SK-N-SH (cell line): ENCODE data around the gene GNAI1. TPM values are rescaled to one million over a fixed set of nuclear protein-coding genes. Genes with fewer than 3 reads are reported as not detected.

Source experiments
- CTCF ChIA-PET: fragments of 300-600, 350-600 bp; formaldehyde crosslinking; extraction: SDS; loops from one replicate; lab custom pipeline; 2021; lab: Yijun Ruan, JAX
- POLR2A ChIA-PET: fragments of 350-600 bp; sonication (Branson Sonifier 250); formaldehyde crosslinking; extraction: SDS; loops from one replicate; lab custom pipeline; 2020; ENCODE audit warnings: antibody characterized with exemption, inconsistent platforms; lab: Yijun Ruan, JAX
- DNase-seq: peaks from one replicate; pipeline ENCODE4 v3.0.0; 2012
- H2AFZ ChIP-seq: fragments of 200-600 bp; sonication (generic); 2 replicates; pipeline ENCODE4 v1.8.1; 2016; ENCODE audit warnings: antibody characterized with exemption, mild to moderate bottlenecking, low read depth
- H3F3A ChIP-seq: fragments of 200-600 bp; sonication (generic); replicated peaks from 2 replicates; pipeline ENCODE3; 2016; ENCODE audit warnings: antibody characterized with exemption, mild to moderate bottlenecking; ENCODE audit not compliant: insufficient read depth
- H3K27ac ChIP-seq, 2 experiments: fragments of 200-500 bp in 1 of 2; fragments of 200-600 bp in 1 of 2; sonication (Bioruptor generic) in 1 of 2; sonication (generic), shearing (Covaris generic) in 1 of 2; 2 replicates each; pipeline versions ENCODE4 v1.5.1 to v1.6.1; 2014 to 2016; ENCODE audit warnings: low read depth in 2 of 2, inconsistent platforms in 1 of 2, low read length in 1 of 2, mild to moderate bottlenecking in 1 of 2, mixed read lengths in 1 of 2
- H3K27me3 ChIP-seq: fragments of 200-600 bp; sonication (generic), shearing (Covaris generic); 2 replicates; pipeline ENCODE4 v1.6.1; 2016; ENCODE audit warnings: mixed run types; ENCODE audit not compliant: insufficient read depth
- H3K36me3 ChIP-seq, 2 experiments: fragments of 200-500 bp in 1 of 2; fragments of 200-600 bp in 1 of 2; sonication (Bioruptor generic) in 1 of 2; sonication (generic) in 1 of 2; replicated peaks in 1 of 2; 2 replicates each; pipeline versions ENCODE3 to v1.5.1; 2014 to 2016; ENCODE audit warnings: low read length in 1 of 2, mild to moderate bottlenecking in 1 of 2; ENCODE audit not compliant: insufficient read depth in 2 of 2, control insufficient read depth in 1 of 2
- H3K4me1 ChIP-seq, 2 experiments: fragments of 200-500 bp in 1 of 2; fragments of 200-600 bp in 1 of 2; sonication (Bioruptor generic) in 1 of 2; sonication (generic), shearing (Covaris generic) in 1 of 2; 2 replicates each; pipeline versions ENCODE4 v1.5.1 to v1.6.1; 2014 to 2016; ENCODE audit warnings: low read depth in 1 of 2, low read length in 1 of 2, mixed run types in 1 of 2; ENCODE audit not compliant: insufficient read depth in 2 of 2, control insufficient read depth in 1 of 2
- H3K4me2 ChIP-seq: fragments of 200-600 bp; sonication (generic), shearing (Covaris generic); 2 replicates; pipeline ENCODE4 v1.6.1; 2017; ENCODE audit warnings: mixed run types
- H3K4me3 ChIP-seq, 2 experiments: fragments of 200-500 bp in 1 of 2; fragments of 200-600 bp in 1 of 2; sonication (Bioruptor generic) in 1 of 2; sonication (generic), shearing (Covaris generic) in 1 of 2; 2 replicates each; pipeline versions ENCODE4 v1.5.1 to v1.8.1; 2014 to 2016; ENCODE audit warnings: low read depth in 2 of 2, inconsistent platforms in 1 of 2, low read length in 1 of 2, mild to moderate bottlenecking in 1 of 2, mixed read lengths in 1 of 2, moderate library complexity in 1 of 2
- H3K79me2 ChIP-seq: fragments of 200-600 bp; sonication (generic); 2 replicates; pipeline ENCODE4 v1.8.1; 2017; ENCODE audit warnings: mild to moderate bottlenecking; ENCODE audit not compliant: insufficient read depth
- H3K9ac ChIP-seq: fragments of 200-600 bp; sonication (generic); 2 replicates; pipeline ENCODE4 v1.6.1; 2017; ENCODE audit warnings: mixed run types
- H3K9me2 ChIP-seq: fragments of 200-600 bp; sonication (generic); 2 replicates; pipeline ENCODE4 v1.6.1; 2017; ENCODE audit warnings: mixed run types
- H3K9me3 ChIP-seq: fragments of 200-600 bp; sonication (generic); 2 replicates; pipeline ENCODE4 v1.6.1; 2017; ENCODE audit warnings: mixed run types, mild to moderate bottlenecking, moderate library complexity
- H4K20me1 ChIP-seq: fragments of 200-600 bp; sonication (generic); 2 replicates; pipeline ENCODE4 v1.6.1; 2017; ENCODE audit warnings: mild to moderate bottlenecking, mixed run types; ENCODE audit not compliant: insufficient read depth
- CHD2 ChIP-seq: fragments of 150-350 bp; IDR thresholded peaks from 2 replicates; pipeline ENCODE4 v1.6.1; 2018; ENCODE audit warnings: low read length; ENCODE audit not compliant: partially characterized antibody
- CTCF ChIP-seq: fragments of 200-600 bp; sonication (generic); IDR thresholded peaks from 2 replicates; pipeline ENCODE4 v1.6.1; 2017; ENCODE audit warnings: antibody characterized with exemption, mild to moderate bottlenecking, moderate library complexity
- EP300 ChIP-seq, 2 experiments: IDR thresholded peaks; 2 replicates each; pipeline versions ENCODE4 v1.4.0 to v1.6.1; 2012; ENCODE audit warnings: borderline replicate concordance in 1 of 2, low read depth in 1 of 2, low read length in 1 of 2
- EZH2phosphoT487 ChIP-seq: fragments of 200-600 bp; sonication (generic); IDR thresholded peaks from 2 replicates; pipeline ENCODE4 v1.6.1; 2017; ENCODE audit warnings: low read depth, mixed run types, mild to moderate bottlenecking, antibody characterized with exemption, moderate library complexity, borderline replicate concordance
- JUND ChIP-seq: IDR thresholded peaks from 2 replicates; pipeline ENCODE4 v1.4.0; 2012
- MEF2A ChIP-seq: IDR thresholded peaks from 2 replicates; pipeline ENCODE4 v1.4.0; 2012; ENCODE audit warnings: low read depth, borderline replicate concordance
- MXI1 ChIP-seq: IDR thresholded peaks from 2 replicates; pipeline ENCODE4 v1.6.1; 2012; ENCODE audit warnings: mild to moderate bottlenecking, low read depth, low read length, improper control_type of control experiment
- NFIC ChIP-seq: IDR thresholded peaks from 2 replicates; pipeline ENCODE4 v1.4.0; 2012; ENCODE audit warnings: borderline replicate concordance
- NRF1 ChIP-seq: IDR thresholded peaks from 2 replicates; pipeline ENCODE4 v1.6.1; 2012; ENCODE audit warnings: low read depth, mild to moderate bottlenecking, low read length
- REST ChIP-seq: IDR thresholded peaks from 2 replicates; pipeline ENCODE4 v1.6.1; 2012; ENCODE audit warnings: mild to moderate bottlenecking, low read depth, low read length, moderate library complexity
- RFX5 ChIP-seq: IDR thresholded peaks from 2 replicates; pipeline ENCODE4 v1.6.1; 2012; ENCODE audit warnings: mild to moderate bottlenecking, improper control_type of control experiment, low read length
- SIN3A ChIP-seq: IDR thresholded peaks from 2 replicates; pipeline ENCODE4 v1.6.1; 2012; ENCODE audit warnings: low read depth, mild to moderate bottlenecking, low read length, moderate library complexity, borderline replicate concordance
- TAF1 ChIP-seq: IDR thresholded peaks from 2 replicates; pipeline ENCODE4 v1.6.1; 2012; ENCODE audit warnings: low read depth, mild to moderate bottlenecking, low read length, moderate library complexity, borderline replicate concordance
- TEAD4 ChIP-seq: IDR thresholded peaks from 2 replicates; pipeline ENCODE4 v1.4.0; 2012; ENCODE audit warnings: mild to moderate bottlenecking, borderline replicate concordance; ENCODE audit not compliant: insufficient read depth
- USF2 ChIP-seq: fragments of 150-350 bp; IDR thresholded peaks from 2 replicates; pipeline ENCODE4 v1.6.1; 2017; ENCODE audit warnings: antibody characterized with exemption, low read length, low read depth, borderline replicate concordance
- YY1 ChIP-seq: IDR thresholded peaks from 2 replicates; pipeline ENCODE4 v1.4.0; 2012; ENCODE audit warnings: low read depth, mild to moderate bottlenecking
- ZBTB33 ChIP-seq: IDR thresholded peaks from 2 replicates; pipeline ENCODE4 v1.4.0; 2012; ENCODE audit warnings: low read depth, borderline replicate concordance
- polyA plus RNA-seq, 3 experiments: library from polyadenylated mRNA; depleted of rRNA; stranded (reverse); fragments of >200 nt; gene quantifications; 2 replicates each; pipeline ENCODE4 v1.2.3, GENCODE V29; 2012

The GNAI1 gene
- polyA plus RNA-seq, 1 of the 3 experiments (the other 2 are of a cell fraction) = 69.1 TPM

GRCh38 chr7:80260606-80261005 lies 126.0 kb downstream of the GNAI1 start:
- H3K4me3 ChIP-seq = no peak overlapping the region
- POLR2A ChIA-PET = no interaction called here
- H4K20me1 ChIP-seq = no peaks in the 10 kb centered on the region
- H3K4me1 ChIP-seq = peaks cover 2 to 12% of the 10 kb centered on the region in 2 experiments; a peak in 1 of 4 replicates
- H3F3A ChIP-seq = no peaks in the 10 kb centered on the region
- H3K27ac ChIP-seq = no peak overlapping the region
- H3K79me2 ChIP-seq = no peaks in the 10 kb centered on the region
- CTCF ChIA-PET = interaction anchor here (0.9 to 1.3 kb wide), 3 partner anchors 28 to 126 kb away, joined by 3 read pairs; partner anchors contain the start of gene GNAI1
- no peak overlapping the region for H3K4me2 ChIP-seq
- H3K27me3 ChIP-seq = no peaks in the 10 kb centered on the region
- H3K36me3 ChIP-seq = no peaks in the 10 kb centered on the region
- H2AFZ ChIP-seq = no peak overlapping the region
- DNase-seq = no peak
- TF ChIP-seq TAF1 (no peak), MEF2A (no peak), CHD2 (no peak), SIN3A (no peak), NFIC (no peak), EP300 (IDR thresholded peaks at IDR 0.05; ENCODE audit: borderline replicate concordance in 1 of 2, low read depth in 1 of 2, low read length in 1 of 2) (no peak), MXI1 (no peak), TEAD4 (no peak), RFX5 (no peak), CTCF (no peak), EZH2phosphoT487 (no peak), ZBTB33 (no peak), JUND (no peak), NRF1 (no peak), YY1 (no peak), REST (no peak), USF2 (no peak)
- no peak overlapping the region for H3K9ac ChIP-seq
- H3K9me3 ChIP-seq = no peaks in the 10 kb centered on the region
- H3K9me2 ChIP-seq = no peaks in the 10 kb centered on the region
